HCT116 (cell line): ENCODE results near the gene PLEKHA8.

Experiments used
- EZH2 ChIP-seq: fragments of 200-600 bp; sonication (generic); IDR thresholded peaks from 2 replicates; pipeline ENCODE4 v1.6.1; 2017; ENCODE audit warnings: antibody characterized with exemption, mixed run types
- EZH2phosphoT487 ChIP-seq: fragments of 200-600 bp; IDR thresholded peaks from 2 replicates; pipeline ENCODE4 v1.6.1; 2018; ENCODE audit warnings: antibody characterized with exemption, borderline replicate concordance
- POLR2A ChIP-seq: IDR thresholded peaks from 2 replicates; pipeline ENCODE4 v1.7.0; 2011; ENCODE audit warnings: borderline replicate concordance; ENCODE audit not compliant: insufficient read depth, insufficient read length; ENCODE audit errors: extremely low read depth
- SP1 ChIP-seq: IDR thresholded peaks from 2 replicates; pipeline ENCODE4 v1.6.1; 2012; ENCODE audit warnings: low read depth
- YY1 ChIP-seq: IDR thresholded peaks from 2 replicates; pipeline ENCODE4 v1.6.1; 2011; ENCODE audit warnings: low read length, low read depth, moderate library complexity, mild to moderate bottlenecking; ENCODE audit not compliant: insufficient replicate concordance; ENCODE audit errors: extremely low read depth
- TF ChIP-seq, protein P1 (sequence below), 3 experiments: fragments of 200-600 bp in 1 of 3; sonication (generic) in 1 of 3; IDR thresholded peaks in 2 of 3; conservative IDR thresholded peaks in 1 of 3; 2 replicates each; pipeline ENCODE4 v1.5.1; 2012 to 2017; ENCODE audit warnings: low read depth in 2 of 3, low read length in 2 of 3, antibody characterized with exemption in 1 of 3, borderline replicate concordance in 1 of 3, control low read depth in 1 of 3, mild to moderate bottlenecking in 1 of 3, mixed read lengths in 1 of 3, mixed run types in 1 of 3, moderate library complexity in 1 of 3; ENCODE audit not compliant: insufficient read depth in 1 of 3

DNA sequence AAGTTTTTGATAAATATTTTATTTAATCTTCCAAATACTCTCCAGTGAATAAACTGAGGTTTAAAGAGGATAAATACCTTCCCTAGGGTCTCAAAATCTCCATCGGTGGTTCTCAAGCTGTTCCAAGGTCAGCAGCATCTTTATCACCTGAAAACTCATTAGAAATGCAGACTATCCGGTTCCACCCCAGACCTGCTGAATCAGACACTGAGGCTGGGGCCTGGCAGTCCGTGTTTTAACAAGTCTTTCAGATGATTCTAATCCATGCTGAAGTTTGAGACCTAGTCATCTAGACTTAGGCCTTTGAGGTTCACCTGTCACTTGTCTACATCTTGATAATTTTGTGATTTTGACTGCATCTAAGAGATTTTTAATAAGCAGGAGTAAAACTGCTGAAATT is 37.5 kb downstream of the PLEKHA8 start:
- TF ChIP-seq, protein P1, sequence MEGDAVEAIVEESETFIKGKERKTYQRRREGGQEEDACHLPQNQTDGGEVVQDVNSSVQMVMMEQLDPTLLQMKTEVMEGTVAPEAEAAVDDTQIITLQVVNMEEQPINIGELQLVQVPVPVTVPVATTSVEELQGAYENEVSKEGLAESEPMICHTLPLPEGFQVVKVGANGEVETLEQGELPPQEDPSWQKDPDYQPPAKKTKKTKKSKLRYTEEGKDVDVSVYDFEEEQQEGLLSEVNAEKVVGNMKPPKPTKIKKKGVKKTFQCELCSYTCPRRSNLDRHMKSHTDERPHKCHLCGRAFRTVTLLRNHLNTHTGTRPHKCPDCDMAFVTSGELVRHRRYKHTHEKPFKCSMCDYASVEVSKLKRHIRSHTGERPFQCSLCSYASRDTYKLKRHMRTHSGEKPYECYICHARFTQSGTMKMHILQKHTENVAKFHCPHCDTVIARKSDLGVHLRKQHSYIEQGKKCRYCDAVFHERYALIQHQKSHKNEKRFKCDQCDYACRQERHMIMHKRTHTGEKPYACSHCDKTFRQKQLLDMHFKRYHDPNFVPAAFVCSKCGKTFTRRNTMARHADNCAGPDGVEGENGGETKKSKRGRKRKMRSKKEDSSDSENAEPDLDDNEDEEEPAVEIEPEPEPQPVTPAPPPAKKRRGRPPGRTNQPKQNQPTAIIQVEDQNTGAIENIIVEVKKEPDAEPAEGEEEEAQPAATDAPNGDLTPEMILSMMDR (IDR thresholded peaks at IDR 0.05 in 2 of 3, conservative IDR thresholded peaks at IDR 0.05 in 1 of 3; ENCODE audit: borderline replicate concordance in 1 of 3, insufficient read depth in 1 of 3, low read depth in 2 of 3, low read length in 2 of 3): no peak
- no peak for TF ChIP-seq SP1
- TF ChIP-seq EZH2: no peak
- no peak for TF ChIP-seq POLR2A
- TF ChIP-seq YY1: no peak
- no peak for TF ChIP-seq EZH2phosphoT487
